CD4-positive, alpha-beta T cell (primary cell): ENCODE results near the gene CDC42SE2. TPM values are rescaled to one million over a fixed set of nuclear protein-coding genes. Genes with fewer than 3 reads are reported as not detected.
"Not testable (repeated sequence)": the region's sequence is repeated elsewhere in the genome, so short reads cannot be mapped to it uniquely, and the experiment has no call there.

Source experiments
- ATAC-seq: fragments of 200-7000 bp; cut with Tn5 transposase; one replicate; pipeline ENCODE4 v1.10.0; 2022; ENCODE audit warnings: mild to moderate bottlenecking; ENCODE audit not compliant: poor library complexity
- CTCF ChIA-PET: fragments of 350-600 bp; sonication (Branson Sonifier 250); formaldehyde crosslinking; loops from one replicate; lab custom pipeline; 2021; ENCODE audit warnings: antibody characterized with exemption, inconsistent platforms; lab: Charles Lee
- POLR2A ChIA-PET: fragments of 350-600 bp; sonication (Branson Sonifier 250); formaldehyde crosslinking; loops from one replicate; lab custom pipeline; 2021; ENCODE audit warnings: antibody characterized with exemption, inconsistent platforms; lab: Charles Lee
- DNase-seq, 14 experiments: peaks; one replicate each; pipeline ENCODE4 v3.0.0-alpha.2; 2013 to 2020; ENCODE audit warnings: mixed read lengths in 2 of 14
- H3K27ac ChIP-seq, 2 donors: one replicate each; pipeline versions ENCODE4 v1.5.1 to v1.7.0; 2013; ENCODE audit warnings: low read length in 2 of 2, low read depth in 1 of 2, mild to moderate bottlenecking in 1 of 2
- H3K27me3 ChIP-seq, 2 experiments: 1 replicate in 1 of 2; 2 replicates in 1 of 2; pipeline versions ENCODE4 v1.6.1 to v1.7.0; 2013; ENCODE audit warnings: low read length in 2 of 2, control low read depth in 1 of 2, mild to moderate bottlenecking in 1 of 2, moderate library complexity in 1 of 2; ENCODE audit not compliant: insufficient read depth in 2 of 2, control insufficient read depth in 1 of 2
- H3K36me3 ChIP-seq: one replicate; pipeline ENCODE4 v1.6.1; 2013; ENCODE audit warnings: low read length, control low read depth; ENCODE audit not compliant: insufficient read depth
- H3K4me1 ChIP-seq: one replicate; pipeline ENCODE4 v1.6.1; 2013; ENCODE audit warnings: low read length, control low read depth; ENCODE audit not compliant: insufficient read depth
- H3K4me3 ChIP-seq: one replicate; pipeline ENCODE4 v1.5.1; 2013; ENCODE audit warnings: mild to moderate bottlenecking, low read length, moderate library complexity
- H3K9me3 ChIP-seq, 2 experiments: 1 replicate in 1 of 2; 2 replicates in 1 of 2; pipeline versions ENCODE4 v1.6.1 to v1.7.0; 2013; ENCODE audit warnings: low read length in 2 of 2, mild to moderate bottlenecking in 2 of 2, control low read depth in 1 of 2, moderate library complexity in 1 of 2; ENCODE audit not compliant: control insufficient read depth in 1 of 2, insufficient read depth in 1 of 2
- H3K27ac Mint-ChIP-seq: one replicate; pipeline ENCODE4 v1.8.0; 2020; ENCODE audit warnings: mixed read lengths
- H3K27me3 Mint-ChIP-seq: one replicate; pipeline ENCODE4 v1.8.0; 2021; ENCODE audit warnings: mixed read lengths
- H3K36me3 Mint-ChIP-seq: one replicate; pipeline ENCODE4 v1.8.0; 2021; ENCODE audit warnings: low read depth, mixed read lengths
- H3K4me1 Mint-ChIP-seq: one replicate; pipeline ENCODE4 v1.8.0; 2021; ENCODE audit warnings: low read depth, mixed read lengths
- H3K4me3 Mint-ChIP-seq: one replicate; pipeline ENCODE4 v1.8.0; 2020; ENCODE audit warnings: mild to moderate bottlenecking, mixed read lengths
- H3K9me3 Mint-ChIP-seq: one replicate; pipeline ENCODE4 v1.8.0; 2020; ENCODE audit warnings: mixed read lengths
- CTCF ChIP-seq: fragments of 200-600 bp; IDR thresholded peaks from one replicate; pipeline ENCODE4 v1.8.0; 2022; ENCODE audit warnings: antibody characterized with exemption, mild to moderate bottlenecking
- intact Hi-C, 2 experiments: fragments of 100-400 bp; cut with DNase I in 1 of 2; cut with micrococcal nuclease in 1 of 2; formaldehyde crosslinking; loops; one replicate each; pipeline versions ENCODE4 v1.15.1 to v1.9.0; 2023 to 2025; cut with DNase I, micrococcal nuclease
- total RNA-seq, 174 experiments: library from RNA in 2 of 174; stranded (reverse) in 2 of 174; gene quantifications; one replicate each; pipeline ENCODE4 v1.2.3 and lab custom pipeline; 2021 to 2026

Gene CDC42SE2
- total RNA-seq, 2 experiments from 2014 or later: 218 to 230 TPM

- H3K27ac Mint-ChIP-seq: peak overlapping the region; percentile 85
- no peaks in the 10 kb centered on the region for H3K27me3 ChIP-seq
- peak overlapping the region; percentile 84 to 95 for H3K27ac ChIP-seq
- peak in 10 of 14 experiments; percentile 22 to 72 (median 50) for DNase-seq
- peaks cover 43% of the 10 kb centered on the region for H3K4me1 ChIP-seq
- no peaks in the 10 kb centered on the region for H3K9me3 ChIP-seq
- ChIA-PET POLR2A (interaction anchor here (0.6 to 16.0 kb wide), 26 partner anchors 10 to 178 kb away, joined by 3 to 395 read pairs (median 19); partner anchors contain the start of gene HINT1), CTCF (interaction anchor here (0.7 to 4.5 kb wide), 8 partner anchors 8 to 248 kb away, joined by 3 to 48 read pairs (median 10); no protein-coding TSS in a partner anchor)
- no peaks in the 10 kb centered on the region for H3K27me3 Mint-ChIP-seq
- peak overlapping the region; percentile 97 for H3K4me3 ChIP-seq
- intact Hi-C loops: loop anchor here in 1 of 2 experiments (5.0 kb wide), 3 partner anchors 36 to 116 kb away; no protein-coding TSS in a partner anchor
- H3K4me3 Mint-ChIP-seq: peak overlapping the region; percentile 98
- H3K36me3 Mint-ChIP-seq: peaks cover 52% of the 10 kb centered on the region
- ATAC-seq: no peak
- H3K9me3 Mint-ChIP-seq: no peaks in the 10 kb centered on the region
- peaks cover 47% of the 10 kb centered on the region for H3K4me1 Mint-ChIP-seq
- H3K36me3 ChIP-seq: peaks cover 3% of the 10 kb centered on the region
- TF ChIP-seq CTCF: no peak
Measured at GRCh38 chr5:131266370-131267060, 2.7 kb downstream of the CDC42SE2 start.

- no peaks in the 10 kb centered on the region for H3K9me3 Mint-ChIP-seq
- Histone ChIP-seq H3K36me3 (peaks cover 12% of the 10 kb centered on the region), H3K27me3 (no peaks in the 10 kb centered on the region), H3K27ac (peak overlapping the region; percentile 29 to 41), H3K4me3 (peak overlapping the region; percentile 97), H3K4me1 (peaks cover 54% of the 10 kb centered on the region), H3K9me3 (no peaks in the 10 kb centered on the region)
- peak overlapping the region; percentile 85 for H3K27ac Mint-ChIP-seq
- peak overlapping the region; percentile 56 for H3K4me3 Mint-ChIP-seq
- peaks cover 51% of the 10 kb centered on the region for H3K36me3 Mint-ChIP-seq
- H3K4me1 Mint-ChIP-seq: peaks cover 47% of the 10 kb centered on the region
- DNase-seq: no peak
- intact Hi-C loops: loop anchor here in 1 of 2 experiments (5.0 kb wide), 3 partner anchors 33 to 113 kb away; no protein-coding TSS in a partner anchor
- ATAC-seq: no peak
- ChIA-PET CTCF (interaction anchor here (1.5 kb wide), 1 partner anchor 21 kb away, joined by 4 read pairs; no protein-coding TSS in a partner anchor), POLR2A (interaction anchor here (0.8 to 16.0 kb wide), 5 partner anchors 8 to 110 kb away, joined by 3 to 395 read pairs (median 5); no protein-coding TSS in a partner anchor)
- no peak for TF ChIP-seq CTCF
- no peaks in the 10 kb centered on the region for H3K27me3 Mint-ChIP-seq
Measured at GRCh38 chr5:131268758-131269370, 5.0 kb downstream of the CDC42SE2 start.

GRCh38 chr5:131270809-131271208 is 7.0 kb downstream of the CDC42SE2 start:
- Histone ChIP-seq H3K36me3 (peaks cover 12% of the 10 kb centered on the region), H3K27me3 (no peaks in the 10 kb centered on the region), H3K4me3 (peak overlapping the region; percentile 41), H3K9me3 (no peaks in the 10 kb centered on the region), H3K4me1 (peaks cover 64% of the 10 kb centered on the region), H3K27ac (peak overlapping the region; percentile 75 to 87)
- intact Hi-C loops: no loop called here
- Mint-ChIP-seq H3K27me3 (no peaks in the 10 kb centered on the region), H3K27ac (peak overlapping the region; percentile 85), H3K4me3 (peak overlapping the region; percentile 81), H3K36me3 (peaks cover 49% of the 10 kb centered on the region), H3K4me1 (peaks cover 65% of the 10 kb centered on the region), H3K9me3 (no peaks in the 10 kb centered on the region)
- DNase-seq (no peak), ATAC-seq (no peak)
- CTCF ChIA-PET: interaction anchor here (1.1 kb wide), 1 partner anchor 111 kb away, joined by 3 read pairs; no protein-coding TSS in a partner anchor
- POLR2A ChIA-PET: interaction anchor here (0.7 to 16.0 kb wide), 8 partner anchors 7 to 165 kb away, joined by 3 to 395 read pairs (median 4); no protein-coding TSS in a partner anchor
- no peak for TF ChIP-seq CTCF

GRCh38 chr5:131271888-131272287 is 8.0 kb downstream of the CDC42SE2 start:
- Mint-ChIP-seq H3K4me3 (peak overlapping the region; percentile 81), H3K4me1 (peaks cover 64% of the 10 kb centered on the region), H3K36me3 (peaks cover 41% of the 10 kb centered on the region), H3K27ac (peak overlapping the region; percentile 85)
- H3K27me3 ChIP-seq, H3K9me3 ChIP-seq, DNase-seq, ATAC-seq, H3K9me3 Mint-ChIP-seq, H3K27me3 Mint-ChIP-seq: not testable (repeated sequence)
- CTCF ChIA-PET: interaction anchor here (0.8 to 1.7 kb wide), 3 partner anchors 9 to 91 kb away, joined by 3 to 4 read pairs (median 4); no protein-coding TSS in a partner anchor
- Histone ChIP-seq H3K4me1 (peaks cover 73% of the 10 kb centered on the region), H3K36me3 (peaks cover 12% of the 10 kb centered on the region), H3K27ac (peak overlapping the region; percentile 75 to 87), H3K4me3 (peak overlapping the region; percentile 46)
- intact Hi-C loops: loop anchor here in 1 of 2 experiments (1.0 to 2.0 kb wide), 2 partner anchors 9 to 17 kb away; no protein-coding TSS in a partner anchor
- POLR2A ChIA-PET: interaction anchor here (0.9 to 16.0 kb wide), 15 partner anchors 5 to 130 kb away, joined by 3 to 395 read pairs (median 5); partner anchors contain the start of genes CDC42SE2 and HINT1
